ENCODE results near the gene PTGR1. TPM values are rescaled to one million over a fixed set of nuclear protein-coding genes. Genes with fewer than 3 reads are reported as not detected.
"Not testable (repeated sequence)": the region's sequence is repeated elsewhere in the genome, so short reads cannot be mapped to it uniquely, and the experiment has no call there.

PTGR1 gene
- total and polyA plus RNA-seq, 2 experiments from 2014 or later: 19.1 to 24.7 TPM

- H3K79me2 ChIP-seq (replicated peaks; ENCODE audit: insufficient read depth); H4K20me1 ChIP-seq (replicated peaks; ENCODE audit: insufficient read depth); H3K27me3 ChIP-seq (ENCODE audit: insufficient read depth); H3K4me3 Mint-ChIP-seq; H2AFZ ChIP-seq; H3K36me3 ChIP-seq (ENCODE audit: insufficient read depth); H3K4me2 ChIP-seq; DNase-seq (ENCODE audit: low spot score); H3K9me2 ChIP-seq (ENCODE audit: insufficient read depth); H3K27ac Mint-ChIP-seq; ATAC-seq; H3K27me3 Mint-ChIP-seq (ENCODE audit: insufficient read depth, low read depth, poor library complexity); H3F3A ChIP-seq (replicated peaks; ENCODE audit: low read depth); H3K4me1 ChIP-seq (ENCODE audit: insufficient read depth); H3K4me3 ChIP-seq; H3K27ac ChIP-seq (ENCODE audit: low read depth); H3K4me1 Mint-ChIP-seq: not testable (repeated sequence)
- peaks cover 48% of the 10 kb centered on the region for H3K9me3 Mint-ChIP-seq
- peaks cover 85% of the 10 kb centered on the region for H3K36me3 Mint-ChIP-seq (ENCODE audit: low read depth)
Measured at GRCh38 chr9:111555425-111555824, 44.0 kb downstream of the PTGR1 start.

- Histone ChIP-seq H3K4me1 (ENCODE audit: insufficient read depth) (no peaks in the 10 kb centered on the region), H3F3A (replicated peaks; ENCODE audit: low read depth) (no peaks in the 10 kb centered on the region), H4K20me1 (replicated peaks; ENCODE audit: insufficient read depth) (no peaks in the 10 kb centered on the region), H3K27me3 (ENCODE audit: insufficient read depth) (no peaks in the 10 kb centered on the region), H3K79me2 (replicated peaks; ENCODE audit: insufficient read depth) (peaks cover 63% of the 10 kb centered on the region), H2AFZ (no peak overlapping the region), H3K4me3 (no peak overlapping the region), H3K27ac (ENCODE audit: low read depth) (no peak overlapping the region), H3K36me3 (ENCODE audit: insufficient read depth) (peaks cover 58% of the 10 kb centered on the region), H3K9me2 (ENCODE audit: insufficient read depth) (no peaks in the 10 kb centered on the region), H3K4me2 (no peak overlapping the region)
- Mint-ChIP-seq H3K27me3 (ENCODE audit: insufficient read depth, low read depth, poor library complexity) (peaks cover 1% of the 10 kb centered on the region), H3K36me3 (ENCODE audit: low read depth) (peaks cover 98% of the 10 kb centered on the region), H3K4me3 (no peak overlapping the region), H3K9me3 (peaks cover 76% of the 10 kb centered on the region), H3K27ac (no peak overlapping the region), H3K4me1 (no peaks in the 10 kb centered on the region; the same call in 2 of the 3 replicates)
- ATAC-seq: no peak
- no peak for DNase-seq (ENCODE audit: low spot score)
- TF ChIP-seq STAT1 (IDR thresholded peaks at IDR 0.05; ENCODE audit: unreplicated experiment) (no peak), POLR2AphosphoS5 (IDR thresholded peaks at IDR 0.05; ENCODE audit: low read depth) (no peak), ZNF114 (CRISPR knock-in tag; IDR thresholded peaks at IDR 0.05) (no peak), EZH2 (IDR thresholded peaks at IDR 0.05; ENCODE audit: low read depth, unreplicated experiment) (no peak), REST (IDR thresholded peaks at IDR 0.05; ENCODE audit: unreplicated experiment) (no peak), EZH2phosphoT487 (IDR thresholded peaks at IDR 0.05; ENCODE audit: unreplicated experiment) (no peak), ZNF331 (CRISPR knock-in tag; IDR thresholded peaks at IDR 0.05; ENCODE audit: low read depth) (no peak), ZNF462 (CRISPR knock-in tag; IDR thresholded peaks at IDR 0.05) (no peak), CTCF (conservative IDR thresholded peaks at IDR 0.05; ENCODE audit: low read depth in 2 of 2) (no peak), NANOG (IDR thresholded peaks at IDR 0.05; ENCODE audit: borderline replicate concordance) (no peak)
Measured at GRCh38 chr9:111548623-111549022, 50.8 kb downstream of the PTGR1 start.

All from GM23338 (cell line).